HG02981 (cell line): Measurements from ENCODE around the gene ACTN4.

Experiments
- ATAC-seq: cut with Tn5 transposase; IDR thresholded peaks from one replicate; pipeline ENCODE4 v1.9.1; 2021; ENCODE audit warnings: mild to moderate bottlenecking, moderate library complexity; ENCODE audit not compliant: unreplicated experiment

Gene ACTN4

GRCh38 chr19:38722947-38723605 lies 75.6 kb downstream of the ACTN4 start:
- no peak for ATAC-seq

DNA sequence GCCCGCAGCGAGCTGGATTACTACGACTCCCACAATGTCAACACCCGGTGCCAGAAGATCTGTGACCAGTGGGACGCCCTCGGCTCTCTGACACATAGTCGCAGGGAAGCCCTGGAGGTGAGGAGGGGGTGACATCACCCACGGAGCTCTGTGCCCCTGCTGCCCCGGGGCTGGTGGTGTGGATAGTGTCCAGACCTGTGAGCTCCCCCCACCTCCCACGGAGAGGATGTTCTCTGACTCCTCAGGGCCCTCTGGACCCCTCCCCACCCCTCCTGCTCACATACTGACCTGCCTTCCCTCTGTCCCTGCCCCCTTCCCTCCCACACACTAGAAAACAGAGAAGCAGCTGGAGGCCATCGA lies 76.1 kb downstream of the ACTN4 start:
- ATAC-seq: no peak

GRCh38 chr19:38723990-38724854 lies 76.8 kb downstream of the ACTN4 start:
- no peak for ATAC-seq

DNA sequence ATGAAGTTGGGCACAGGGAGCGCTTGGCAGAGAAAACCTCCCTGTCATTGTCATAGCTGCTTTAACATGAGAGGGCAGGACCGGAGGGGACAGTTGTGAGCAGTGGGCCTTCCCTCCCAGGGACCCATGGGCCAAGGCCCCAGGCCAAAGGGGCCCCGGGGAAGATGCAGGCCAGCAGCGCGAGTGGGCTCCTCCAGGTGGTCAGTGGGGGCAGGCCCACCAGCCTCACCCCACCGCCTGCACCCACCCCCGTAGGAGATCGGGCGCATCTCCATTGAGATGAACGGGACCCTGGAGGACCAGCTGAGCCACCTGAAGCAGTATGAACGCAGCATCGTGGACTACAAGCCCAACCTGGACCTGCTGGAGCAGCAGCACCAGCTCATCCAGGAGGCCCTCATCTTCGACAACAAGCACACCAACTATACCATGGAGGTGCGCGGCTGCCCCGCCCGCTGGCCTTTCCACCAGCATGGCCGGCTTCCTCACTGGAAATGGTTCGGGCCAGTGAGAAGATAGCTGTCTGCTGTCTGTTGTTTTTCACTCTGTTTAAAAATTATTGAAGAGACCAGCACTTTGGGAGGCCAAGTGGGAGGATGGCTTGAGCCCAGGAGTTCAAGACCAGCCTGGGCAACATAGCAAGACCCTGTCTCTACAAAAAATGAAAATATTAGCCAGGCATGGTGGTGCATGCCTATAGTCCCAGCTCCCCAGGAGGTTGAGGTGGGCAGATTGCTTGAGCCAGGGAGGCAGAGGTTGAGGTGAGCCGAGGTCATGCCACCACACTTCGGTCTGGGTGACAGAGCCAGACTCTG lies 78.2 kb downstream of the ACTN4 start:
- ATAC-seq: no peak

- ATAC-seq: no peak
These were observed 78.8 kb downstream of the ACTN4 start for GRCh38 chr19:38726284-38726673.

DNA sequence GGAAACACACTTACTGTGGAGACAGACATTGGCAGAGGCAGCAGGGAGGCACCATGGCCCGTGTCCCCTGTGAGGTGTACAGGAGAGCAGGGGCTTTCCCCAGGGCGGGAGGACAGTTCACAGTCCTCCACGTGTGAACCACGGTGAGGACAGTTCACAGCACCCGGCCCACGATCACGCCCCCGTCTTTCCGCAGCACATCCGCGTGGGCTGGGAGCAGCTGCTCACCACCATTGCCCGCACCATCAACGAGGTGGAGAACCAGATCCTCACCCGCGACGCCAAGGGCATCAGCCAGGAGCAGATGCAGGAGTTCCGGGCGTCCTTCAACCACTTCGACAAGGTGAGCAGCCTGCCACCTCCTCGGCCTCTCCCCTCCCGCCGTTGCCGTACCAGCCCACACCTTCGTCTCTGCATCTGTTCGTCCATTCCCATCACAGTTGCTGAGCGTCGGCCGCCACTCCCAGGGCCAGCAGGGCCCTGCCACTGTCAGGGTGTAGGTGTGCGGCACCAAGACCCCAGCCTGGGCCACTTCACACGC lies 79.4 kb downstream of the ACTN4 start:
- ATAC-seq: no peak

- no peak for ATAC-seq
These were observed 79.9 kb downstream of the ACTN4 start for GRCh38 chr19:38727306-38727867.

GRCh38 chr19:38727868-38728660 lies 80.6 kb downstream of the ACTN4 start:
- no peak for ATAC-seq

- ATAC-seq: no peak
These were observed 81.5 kb downstream of the ACTN4 start for GRCh38 chr19:38728752-38729541.

DNA sequence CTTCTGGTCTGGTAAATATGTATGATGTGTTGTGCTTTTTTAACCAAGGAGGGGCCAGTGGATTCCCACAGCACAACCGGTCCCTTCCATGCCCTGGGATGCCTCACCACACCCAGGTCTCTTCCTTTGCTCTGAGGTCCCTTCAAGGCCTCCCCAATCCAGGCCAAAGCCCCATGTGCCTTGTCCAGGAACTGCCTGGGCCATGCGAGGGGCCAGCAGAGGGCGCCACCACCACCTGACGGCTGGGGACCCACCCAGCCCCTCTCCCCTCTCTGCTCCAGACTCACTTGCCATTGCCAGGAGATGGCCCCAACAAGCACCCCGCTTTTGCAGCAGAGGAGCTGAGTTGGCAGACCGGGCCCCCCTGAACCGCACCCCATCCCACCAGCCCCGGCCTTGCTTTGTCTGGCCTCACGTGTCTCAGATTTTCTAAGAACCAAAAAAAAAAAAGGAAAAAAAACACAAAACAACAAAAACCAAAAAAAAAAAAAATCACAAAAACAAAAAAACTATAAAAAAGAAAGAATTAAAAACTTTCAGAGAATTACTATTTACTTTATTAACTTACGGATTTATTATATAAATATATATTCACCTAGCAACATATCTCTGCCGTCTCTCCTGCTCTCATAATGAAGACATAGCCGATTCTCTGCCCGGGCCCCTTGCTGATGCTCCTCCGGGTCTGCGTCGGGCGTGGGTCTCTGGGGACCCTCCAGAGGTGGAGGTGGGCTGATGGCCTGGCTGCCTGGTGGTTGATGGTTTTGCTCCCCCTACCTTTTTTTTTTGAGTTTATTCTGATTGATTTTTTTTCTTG lies 82.4 kb downstream of the ACTN4 start:
- no peak for ATAC-seq

DNA sequence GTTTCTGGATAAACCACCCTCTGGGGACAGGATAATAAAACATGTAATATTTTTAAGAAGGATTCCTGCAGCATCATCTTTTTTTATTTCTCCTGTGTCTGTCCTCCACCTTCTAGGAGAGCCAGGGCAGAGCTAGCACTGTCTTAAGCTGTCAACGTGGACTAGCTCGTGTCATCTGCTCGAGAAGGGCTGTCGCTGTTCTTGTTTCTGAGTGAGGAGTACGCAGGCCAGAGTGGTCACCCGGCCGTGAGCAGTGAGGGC lies 83.0 kb downstream of the ACTN4 start:
- no peak for ATAC-seq

DNA sequence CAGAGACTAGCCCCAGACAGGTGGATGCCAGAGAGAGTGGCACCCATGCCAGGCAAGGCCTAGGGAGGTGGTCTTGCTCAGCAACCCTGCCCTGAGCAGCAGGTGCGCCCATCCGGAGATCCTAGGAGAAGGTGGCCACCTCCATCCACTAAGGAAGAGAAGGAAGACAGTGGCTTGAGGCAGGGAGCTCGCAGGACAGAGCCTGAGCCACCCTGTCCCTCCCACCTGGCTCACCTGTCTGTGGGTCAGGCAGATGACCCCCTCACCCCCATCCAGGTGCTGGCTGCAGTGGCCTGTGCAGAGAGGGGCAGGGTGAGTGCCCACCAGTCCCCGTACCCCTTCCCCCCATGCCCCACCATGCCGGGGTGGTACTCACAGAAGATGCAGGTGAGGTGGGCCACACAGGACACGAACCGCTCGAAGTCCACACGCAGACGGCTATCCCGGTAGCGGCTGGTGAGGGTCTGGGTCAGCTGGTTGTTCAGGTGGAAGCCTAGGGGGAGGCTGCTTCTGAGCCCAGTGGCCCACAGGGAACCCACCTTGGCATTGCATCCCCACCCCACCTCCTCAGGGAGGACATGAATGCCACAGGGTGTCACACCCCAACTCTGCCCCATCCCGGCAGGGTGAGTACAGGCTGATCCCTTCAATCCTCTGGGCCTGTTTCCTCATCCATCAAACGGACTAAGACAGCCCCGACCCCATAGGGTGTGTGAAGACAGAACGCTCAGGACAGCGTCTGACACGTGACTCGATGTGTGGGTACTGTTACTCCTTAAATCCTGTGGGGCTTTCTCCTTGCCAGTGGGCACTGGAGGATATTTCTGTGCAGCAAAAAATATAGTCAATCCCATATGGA lies 83.5 kb downstream of the ACTN4 start:
- ATAC-seq: no peak

DNA sequence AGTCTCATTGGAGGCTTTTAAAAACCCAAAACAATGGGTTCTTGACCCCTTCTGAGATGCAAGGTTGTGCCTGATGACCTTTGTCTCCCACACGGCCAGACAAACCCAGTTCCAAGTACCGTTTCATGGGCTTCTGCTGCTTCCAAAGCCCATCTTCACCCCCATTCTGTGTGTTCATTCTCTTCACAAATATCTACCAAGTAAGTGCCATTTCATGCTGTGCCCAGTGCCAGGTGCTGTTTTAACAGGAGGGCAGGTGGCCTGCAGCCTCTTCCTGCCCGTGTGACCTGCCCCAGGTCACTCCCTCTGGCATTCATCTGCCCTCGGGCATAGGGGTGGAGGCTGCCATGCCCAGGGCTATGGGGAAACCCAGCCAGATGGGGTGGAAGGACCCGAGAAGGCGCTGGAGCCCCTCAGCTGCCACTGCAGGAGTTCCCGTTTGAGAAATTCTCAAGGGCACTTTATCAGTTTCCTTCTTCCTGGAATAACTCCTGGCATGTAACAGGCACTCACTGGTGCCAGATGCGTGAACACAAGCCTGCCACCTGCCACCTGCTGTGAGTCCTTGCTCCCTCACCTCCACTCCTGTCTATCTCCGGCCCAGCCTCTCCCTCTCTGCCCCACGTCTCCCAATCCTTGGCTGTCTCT lies 84.3 kb downstream of the ACTN4 start:
- ATAC-seq: no peak

DNA sequence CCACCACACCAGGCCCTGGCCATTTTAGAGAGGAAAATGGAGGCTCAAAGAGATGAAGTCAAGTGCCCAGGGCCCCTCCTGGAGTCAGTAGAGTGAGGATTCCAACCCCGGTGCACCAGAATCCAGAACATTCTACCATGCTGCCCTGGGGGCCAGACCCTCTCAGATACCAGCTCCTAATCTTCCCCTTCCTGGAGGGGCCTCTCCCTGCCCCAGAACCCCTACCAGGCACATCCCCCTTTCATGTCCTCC lies 85.7 kb downstream of the ACTN4 start:
- ATAC-seq: no peak

GRCh38 chr19:38733493-38734175 lies 86.2 kb downstream of the ACTN4 start:
- no peak for ATAC-seq

GRCh38 chr19:38734176-38734425 lies 86.7 kb downstream of the ACTN4 start:
- no peak for ATAC-seq

DNA sequence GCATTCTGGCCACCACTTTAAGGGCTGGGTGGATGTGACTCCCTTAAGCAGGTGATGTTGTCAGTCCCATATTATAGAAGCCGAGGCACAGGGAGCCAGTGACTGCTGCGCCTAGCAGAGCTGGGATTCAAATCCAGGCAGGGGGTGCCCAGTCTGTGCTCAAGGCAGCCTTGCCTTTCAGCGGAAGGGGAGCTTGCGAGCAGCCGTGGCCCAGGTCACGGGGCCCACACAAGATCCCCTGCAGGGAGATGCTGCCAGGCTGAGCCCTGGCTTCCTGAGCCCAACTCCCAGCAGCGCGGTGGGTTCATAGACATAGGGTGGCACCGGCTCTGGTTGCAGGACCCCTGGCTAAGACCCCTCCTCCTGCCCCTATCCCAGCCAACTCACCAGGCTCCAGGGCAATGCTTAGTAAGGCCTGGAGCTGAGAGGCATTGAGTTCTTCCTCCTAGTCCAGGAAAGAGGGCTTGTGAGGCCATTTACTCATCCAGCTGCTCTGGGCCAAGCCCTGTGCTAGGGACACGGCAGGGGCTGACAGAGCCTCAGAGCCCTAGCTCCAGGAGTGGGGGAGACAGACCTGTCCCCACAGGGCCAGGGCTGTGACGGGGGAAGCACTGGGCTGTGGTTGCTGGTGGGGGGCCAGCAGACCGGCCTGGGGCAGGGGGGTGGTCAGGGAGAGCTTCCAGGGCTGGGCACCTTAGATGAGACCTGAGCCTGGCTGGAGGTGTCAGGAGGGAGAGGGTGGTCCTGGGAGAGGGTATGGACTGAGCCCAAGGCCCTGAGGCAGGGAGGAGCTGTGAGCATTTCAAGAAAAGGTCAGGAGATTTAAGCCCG lies 87.2 kb downstream of the ACTN4 start:
- no peak for ATAC-seq
